ENCODE data around the gene THRSP.

DNA sequence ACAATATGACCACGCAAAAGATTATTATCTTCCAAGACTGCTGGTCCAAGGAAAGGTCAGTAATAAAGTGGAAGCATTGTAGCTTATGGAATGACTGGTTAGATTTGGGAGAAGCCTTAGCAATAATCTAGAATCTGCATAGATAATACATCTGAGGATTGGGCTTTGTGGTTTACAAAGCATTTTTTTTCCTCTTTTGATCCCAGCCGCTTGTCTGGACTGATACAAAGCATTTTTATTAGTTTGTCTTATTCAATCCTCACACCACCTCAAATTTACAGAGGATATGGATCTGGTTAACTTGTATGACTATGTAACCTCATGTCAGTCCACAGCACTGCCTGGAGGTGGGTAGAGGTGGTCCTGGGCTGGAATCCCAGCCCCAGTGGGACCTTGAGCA lies 990 bp upstream of the THRSP start:
- TF ChIP-seq, protein P1, sequence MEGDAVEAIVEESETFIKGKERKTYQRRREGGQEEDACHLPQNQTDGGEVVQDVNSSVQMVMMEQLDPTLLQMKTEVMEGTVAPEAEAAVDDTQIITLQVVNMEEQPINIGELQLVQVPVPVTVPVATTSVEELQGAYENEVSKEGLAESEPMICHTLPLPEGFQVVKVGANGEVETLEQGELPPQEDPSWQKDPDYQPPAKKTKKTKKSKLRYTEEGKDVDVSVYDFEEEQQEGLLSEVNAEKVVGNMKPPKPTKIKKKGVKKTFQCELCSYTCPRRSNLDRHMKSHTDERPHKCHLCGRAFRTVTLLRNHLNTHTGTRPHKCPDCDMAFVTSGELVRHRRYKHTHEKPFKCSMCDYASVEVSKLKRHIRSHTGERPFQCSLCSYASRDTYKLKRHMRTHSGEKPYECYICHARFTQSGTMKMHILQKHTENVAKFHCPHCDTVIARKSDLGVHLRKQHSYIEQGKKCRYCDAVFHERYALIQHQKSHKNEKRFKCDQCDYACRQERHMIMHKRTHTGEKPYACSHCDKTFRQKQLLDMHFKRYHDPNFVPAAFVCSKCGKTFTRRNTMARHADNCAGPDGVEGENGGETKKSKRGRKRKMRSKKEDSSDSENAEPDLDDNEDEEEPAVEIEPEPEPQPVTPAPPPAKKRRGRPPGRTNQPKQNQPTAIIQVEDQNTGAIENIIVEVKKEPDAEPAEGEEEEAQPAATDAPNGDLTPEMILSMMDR (conservative IDR thresholded peaks at IDR 0.05; ENCODE audit: low read depth, low read length), result no peak
- TF ChIP-seq EZH2 (IDR thresholded peaks at IDR 0.05; ENCODE audit: low read length, unreplicated experiment), result no peak
